Spleen (tissue), 7 donors: ENCODE measurements around the gene UNCX.

Experiments
- POLR2A ChIP-seq, 3 donors: fragments of 450-650 bp; IDR thresholded peaks; one replicate each; pipeline ENCODE4 v1.5.1; 2017; ENCODE audit warnings: antibody characterized with exemption in 3 of 3, mild to moderate bottlenecking in 1 of 3
- TF ChIP-seq, protein P1 (sequence below), 11 experiments: fragments of 200-600 bp in 7 of 11; fragments of 450-650 bp in 4 of 11; sonication (generic) in 4 of 11; IDR thresholded peaks in 8 of 11; conservative IDR thresholded peaks in 3 of 11; 1 replicate in 7 of 11; 2 replicates in 4 of 11; pipeline versions ENCODE4 v1.4.0 to v1.8.0; 2016 to 2021; ENCODE audit warnings: antibody characterized with exemption in 11 of 11, inconsistent platforms in 4 of 11, mild to moderate bottlenecking in 1 of 11
- donor health status: DM: no; HTN: no; CAD: no; lungs with moderate emphysema.
- donor health status: DM: no; HTN: no; CAD: no.
- donor health status: DM: no; HTN: no; CAD: no.

DNA sequence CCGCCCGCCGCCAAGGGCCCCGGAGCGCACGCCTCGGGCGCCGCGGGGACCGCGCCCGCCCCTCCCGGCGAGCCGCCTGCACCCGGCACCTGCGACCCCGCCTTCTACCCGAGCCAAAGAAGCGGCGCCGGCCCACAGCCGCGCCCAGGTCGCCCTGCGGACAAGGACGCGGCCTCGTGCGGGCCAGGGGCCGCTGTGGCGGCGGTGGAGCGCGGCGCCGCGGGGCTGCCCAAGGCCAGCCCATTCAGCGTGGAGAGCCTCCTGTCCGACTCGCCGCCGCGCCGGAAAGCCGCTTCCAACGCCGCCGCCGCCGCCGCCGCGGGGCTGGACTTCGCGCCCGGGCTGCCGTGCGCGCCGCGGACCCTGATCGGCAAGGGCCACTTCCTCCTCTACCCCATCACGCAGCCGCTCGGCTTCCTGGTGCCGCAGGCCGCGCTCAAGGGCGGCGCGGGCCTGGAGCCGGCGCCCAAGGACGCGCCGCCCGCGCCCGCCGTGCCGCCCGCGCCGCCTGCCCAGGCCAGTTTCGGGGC is 3.5 kb downstream of the UNCX start:
- TF ChIP-seq, protein P1, sequence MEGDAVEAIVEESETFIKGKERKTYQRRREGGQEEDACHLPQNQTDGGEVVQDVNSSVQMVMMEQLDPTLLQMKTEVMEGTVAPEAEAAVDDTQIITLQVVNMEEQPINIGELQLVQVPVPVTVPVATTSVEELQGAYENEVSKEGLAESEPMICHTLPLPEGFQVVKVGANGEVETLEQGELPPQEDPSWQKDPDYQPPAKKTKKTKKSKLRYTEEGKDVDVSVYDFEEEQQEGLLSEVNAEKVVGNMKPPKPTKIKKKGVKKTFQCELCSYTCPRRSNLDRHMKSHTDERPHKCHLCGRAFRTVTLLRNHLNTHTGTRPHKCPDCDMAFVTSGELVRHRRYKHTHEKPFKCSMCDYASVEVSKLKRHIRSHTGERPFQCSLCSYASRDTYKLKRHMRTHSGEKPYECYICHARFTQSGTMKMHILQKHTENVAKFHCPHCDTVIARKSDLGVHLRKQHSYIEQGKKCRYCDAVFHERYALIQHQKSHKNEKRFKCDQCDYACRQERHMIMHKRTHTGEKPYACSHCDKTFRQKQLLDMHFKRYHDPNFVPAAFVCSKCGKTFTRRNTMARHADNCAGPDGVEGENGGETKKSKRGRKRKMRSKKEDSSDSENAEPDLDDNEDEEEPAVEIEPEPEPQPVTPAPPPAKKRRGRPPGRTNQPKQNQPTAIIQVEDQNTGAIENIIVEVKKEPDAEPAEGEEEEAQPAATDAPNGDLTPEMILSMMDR (IDR thresholded peaks at IDR 0.05 in 8 of 11, conservative IDR thresholded peaks at IDR 0.05 in 3 of 11): no peak
- TF ChIP-seq POLR2A (IDR thresholded peaks at IDR 0.05): no peak
